HepG2 (cell line): ENCODE measurements around the gene KLHL21. TPM values are rescaled to one million over a fixed set of nuclear protein-coding genes. Genes with fewer than 3 reads are reported as not detected.
A peak's percentile ranks its signal among the peaks of the same experiment; 100 is the strongest.

Source experiments
- HDAC1 ChIP-seq: sonication (generic); formaldehyde crosslinking; IDR thresholded peaks from 2 replicates; pipeline ENCODE4 v1.5.1; 2020; ENCODE audit warnings: mild to moderate bottlenecking, missing genetic modification reagents
- HMG20B ChIP-seq: conservative IDR thresholded peaks from 2 replicates; pipeline ENCODE4 v1.6.1; 2016; ENCODE audit warnings: missing genetic modification reagents, missing compliant biosample characterization
- KDM5A ChIP-seq: fragments of 200-600 bp; sonication (generic); IDR thresholded peaks from 2 replicates; pipeline ENCODE4 v1.7.0; 2018; ENCODE audit warnings: antibody characterized with exemption, mild to moderate bottlenecking, low read length, borderline replicate concordance
- NR2F1 ChIP-seq, 2 experiments: fragments of 450-650 bp in 1 of 2; formaldehyde crosslinking in 1 of 2; IDR thresholded peaks; 2 replicates each; pipeline versions ENCODE4 v1.5.0 to v1.6.1; 2016 to 2020; ENCODE audit warnings: mild to moderate bottlenecking in 1 of 2, missing compliant biosample characterization in 1 of 2, missing genetic modification reagents in 1 of 2, moderate library complexity in 1 of 2
- PBX2 ChIP-seq: IDR thresholded peaks from 2 replicates; pipeline ENCODE4 v1.6.1; 2016; ENCODE audit warnings: control low read depth
- PRDM15 ChIP-seq: sonication (generic); formaldehyde crosslinking; IDR thresholded peaks from 2 replicates; pipeline ENCODE4 v1.4.0; 2020; ENCODE audit warnings: missing genetic modification reagents
- SMYD3 ChIP-seq: sonication (generic); formaldehyde crosslinking; IDR thresholded peaks from 2 replicates; pipeline ENCODE4 v1.8.1; 2023; ENCODE audit warnings: mild to moderate bottlenecking, missing genetic modification reagents
- TFDP2 ChIP-seq: sonication (generic); formaldehyde crosslinking; IDR thresholded peaks from 2 replicates; pipeline ENCODE4 v1.4.0; 2020; ENCODE audit warnings: missing genetic modification reagents
- WIZ ChIP-seq: sonication (generic); formaldehyde crosslinking; IDR thresholded peaks from 2 replicates; pipeline ENCODE4 v1.5.1; 2020; ENCODE audit warnings: mild to moderate bottlenecking, missing genetic modification reagents
- ZBTB21 ChIP-seq: sonication (generic); formaldehyde crosslinking; IDR thresholded peaks from 2 replicates; pipeline ENCODE4 v1.4.0; 2020; ENCODE audit warnings: missing genetic modification reagents
- ZFP90 ChIP-seq: sonication (generic); formaldehyde crosslinking; IDR thresholded peaks from 2 replicates; pipeline ENCODE4 v1.8.0; 2022; ENCODE audit warnings: missing genetic modification reagents, mild to moderate bottlenecking, inconsistent platforms, borderline replicate concordance
- ZNF552 ChIP-seq: sonication (generic); formaldehyde crosslinking; IDR thresholded peaks from 2 replicates; pipeline ENCODE4 v1.9.0; 2022; ENCODE audit warnings: missing genetic modification reagents, mild to moderate bottlenecking, borderline replicate concordance
- ZNF770 ChIP-seq: sonication (generic); formaldehyde crosslinking; IDR thresholded peaks from 2 replicates; pipeline ENCODE4 v1.5.0; 2020; ENCODE audit warnings: mild to moderate bottlenecking, missing genetic modification reagents
- ZSCAN22 ChIP-seq: sonication (generic); formaldehyde crosslinking; IDR thresholded peaks from 2 replicates; pipeline ENCODE4 v1.4.0; 2020; ENCODE audit warnings: mild to moderate bottlenecking, missing genetic modification reagents
- polyA plus RNA-seq, 8 experiments: library from polyadenylated mRNA; depleted of rRNA in 3 of 8; stranded (reverse) in 7 of 8; unstranded in 1 of 8; fragments of >200 nt; fragmentation: Illumina TruSeq in 4 of 8; extraction: Trizol in 4 of 8; gene quantifications; 2 replicates each; pipeline versions ENCODE4 v1.2.1 to v1.2.3, GENCODE V29; 2011 to 2016; ENCODE audit warnings: low read depth in 4 of 8, missing spikeins in 1 of 8, mixed read lengths in 1 of 8; ENCODE audit not compliant: insufficient read depth in 1 of 8
- total RNA-seq, 5 experiments: library from RNA; depleted of rRNA; stranded (reverse); fragments of >200 nt; fragmentation: Illumina TruSeq; extraction: Trizol; gene quantifications; 2 replicates each; pipeline ENCODE4 v1.2.3, GENCODE V29; 2016; ENCODE audit warnings: low read depth in 1 of 5
- TF ChIP-seq, protein P1 (sequence below): sonication (generic); formaldehyde crosslinking; IDR thresholded peaks from 2 replicates; pipeline ENCODE4; 2020; ENCODE audit warnings: missing genetic modification reagents, mild to moderate bottlenecking, borderline replicate concordance
- TF ChIP-seq, protein P2 (sequence below): sonication (generic); formaldehyde crosslinking; IDR thresholded peaks from 2 replicates; pipeline ENCODE4 v1.4.0; 2020; ENCODE audit warnings: mild to moderate bottlenecking, missing genetic modification reagents

KLHL21 gene
- total and polyA plus RNA-seq, 2 of the 13 experiments (the other 11 are each of a cell fraction or from before 2014, with no cell fraction given), result 14.8 to 25.0 TPM

- TF ChIP-seq, protein P1, sequence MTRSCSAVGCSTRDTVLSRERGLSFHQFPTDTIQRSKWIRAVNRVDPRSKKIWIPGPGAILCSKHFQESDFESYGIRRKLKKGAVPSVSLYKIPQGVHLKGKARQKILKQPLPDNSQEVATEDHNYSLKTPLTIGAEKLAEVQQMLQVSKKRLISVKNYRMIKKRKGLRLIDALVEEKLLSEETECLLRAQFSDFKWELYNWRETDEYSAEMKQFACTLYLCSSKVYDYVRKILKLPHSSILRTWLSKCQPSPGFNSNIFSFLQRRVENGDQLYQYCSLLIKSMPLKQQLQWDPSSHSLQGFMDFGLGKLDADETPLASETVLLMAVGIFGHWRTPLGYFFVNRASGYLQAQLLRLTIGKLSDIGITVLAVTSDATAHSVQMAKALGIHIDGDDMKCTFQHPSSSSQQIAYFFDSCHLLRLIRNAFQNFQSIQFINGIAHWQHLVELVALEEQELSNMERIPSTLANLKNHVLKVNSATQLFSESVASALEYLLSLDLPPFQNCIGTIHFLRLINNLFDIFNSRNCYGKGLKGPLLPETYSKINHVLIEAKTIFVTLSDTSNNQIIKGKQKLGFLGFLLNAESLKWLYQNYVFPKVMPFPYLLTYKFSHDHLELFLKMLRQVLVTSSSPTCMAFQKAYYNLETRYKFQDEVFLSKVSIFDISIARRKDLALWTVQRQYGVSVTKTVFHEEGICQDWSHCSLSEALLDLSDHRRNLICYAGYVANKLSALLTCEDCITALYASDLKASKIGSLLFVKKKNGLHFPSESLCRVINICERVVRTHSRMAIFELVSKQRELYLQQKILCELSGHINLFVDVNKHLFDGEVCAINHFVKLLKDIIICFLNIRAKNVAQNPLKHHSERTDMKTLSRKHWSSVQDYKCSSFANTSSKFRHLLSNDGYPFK (CRISPR knock-in tag), result no peak
- TF ChIP-seq ZSCAN22 (CRISPR knock-in tag), result no peak
- no peak for TF ChIP-seq ZNF770 (CRISPR knock-in tag)
- TF ChIP-seq PRDM15, result no peak
- no peak for TF ChIP-seq PBX2 (CRISPR knock-in tag)
- no peak for TF ChIP-seq WIZ (CRISPR knock-in tag)
- no peak; the same call in 1 of the 2 replicates for TF ChIP-seq HDAC1 (CRISPR knock-in tag)
- no peak for TF ChIP-seq NR2F1 (CRISPR knock-in tag; IDR thresholded peaks at IDR 0.05)
- TF ChIP-seq KDM5A, result no peak
- no peak for TF ChIP-seq ZFP90 (CRISPR knock-in tag)
- no peak for TF ChIP-seq ZBTB21
- no peak for TF ChIP-seq HMG20B (CRISPR knock-in tag)
- peak; percentile 87 for TF ChIP-seq TFDP2 (CRISPR knock-in tag)
- TF ChIP-seq, protein P2, sequence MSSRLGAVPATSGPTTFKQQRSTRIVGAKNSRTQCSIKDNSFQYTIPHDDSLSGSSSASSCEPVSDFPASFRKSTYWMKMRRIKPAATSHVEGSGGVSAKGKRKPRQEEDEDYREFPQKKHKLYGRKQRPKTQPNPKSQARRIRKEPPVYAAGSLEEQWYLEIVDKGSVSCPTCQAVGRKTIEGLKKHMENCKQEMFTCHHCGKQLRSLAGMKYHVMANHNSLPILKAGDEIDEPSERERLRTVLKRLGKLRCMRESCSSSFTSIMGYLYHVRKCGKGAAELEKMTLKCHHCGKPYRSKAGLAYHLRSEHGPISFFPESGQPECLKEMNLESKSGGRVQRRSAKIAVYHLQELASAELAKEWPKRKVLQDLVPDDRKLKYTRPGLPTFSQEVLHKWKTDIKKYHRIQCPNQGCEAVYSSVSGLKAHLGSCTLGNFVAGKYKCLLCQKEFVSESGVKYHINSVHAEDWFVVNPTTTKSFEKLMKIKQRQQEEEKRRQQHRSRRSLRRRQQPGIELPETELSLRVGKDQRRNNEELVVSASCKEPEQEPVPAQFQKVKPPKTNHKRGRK (CRISPR knock-in tag), result no peak
- TF ChIP-seq SMYD3 (CRISPR knock-in tag), result no peak
- TF ChIP-seq ZNF552 (CRISPR knock-in tag), result no peak
Observed at GRCh38 chr1:6613361-6614018, 10.8 kb upstream of the KLHL21 start, which contains the start of gene PHF13 (continued).
